OCI-LY7 (cell line): ENCODE measurements around the gene TEN1. TPM values are rescaled to one million over a fixed set of nuclear protein-coding genes. Genes with fewer than 3 reads are reported as not detected.

Source experiments
- BruUV-seq: library from RNA; stranded (reverse); fragments of 400-500 nt; replicated peaks from 2 replicates; lab custom pipeline; 2021; lab: Mats Ljungman, UMichigan
- CTCF ChIA-PET: fragments of 300-600 bp; sonication (Branson Sonifier 250); formaldehyde crosslinking; loops from one replicate; lab custom pipeline; 2022; ENCODE audit warnings: antibody characterized with exemption; ENCODE audit not compliant: unreplicated experiment; lab: Charles Lee
- POLR2A ChIA-PET: fragments of 300-600 bp; sonication (Branson Sonifier 250); formaldehyde crosslinking; loops from one replicate; lab custom pipeline; 2022; ENCODE audit warnings: antibody characterized with exemption; lab: Charles Lee
- DNase-seq: peaks from one replicate; pipeline ENCODE4 v3.0.0-alpha.2; 2015; ENCODE audit warnings: low spot score
- H2AFZ ChIP-seq: fragments of 200-600 bp; sonication (generic), shearing (Covaris generic); 2 replicates; pipeline ENCODE4 v1.6.1; 2014; ENCODE audit warnings: mild to moderate bottlenecking, antibody characterized with exemption, low read length, moderate library complexity
- H3K27ac ChIP-seq: fragments of 200-600 bp; sonication (generic); 2 replicates; pipeline ENCODE4 v1.5.1; 2014; ENCODE audit warnings: mixed run types, low read depth, mild to moderate bottlenecking, moderate library complexity, low read length, inconsistent platforms; ENCODE audit not compliant: poor library complexity, severe bottlenecking
- H3K36me3 ChIP-seq: fragments of 200-600 bp; sonication (generic); 2 replicates; pipeline ENCODE4 v1.6.1; 2014; ENCODE audit warnings: mild to moderate bottlenecking, antibody characterized with exemption, low read length, moderate library complexity, mixed read lengths; ENCODE audit not compliant: insufficient read depth
- H3K4me1 ChIP-seq: fragments of 200-600 bp; sonication (generic); 2 replicates; pipeline ENCODE4 v1.5.1; 2014; ENCODE audit warnings: mild to moderate bottlenecking, low read length; ENCODE audit not compliant: insufficient read depth, poor library complexity, severe bottlenecking
- H3K4me2 ChIP-seq: fragments of 200-600 bp; sonication (generic); 2 replicates; pipeline ENCODE4 v1.6.1; 2014; ENCODE audit warnings: mild to moderate bottlenecking, low read length
- H3K4me3 ChIP-seq: fragments of 200-600 bp; sonication (generic); 2 replicates; pipeline ENCODE4 v1.5.1; 2014; ENCODE audit warnings: mild to moderate bottlenecking, low read depth, low read length; ENCODE audit not compliant: poor library complexity, severe bottlenecking
- H3K79me2 ChIP-seq: fragments of 200-600 bp; sonication (generic); 2 replicates; pipeline ENCODE4 v1.6.1; 2016; ENCODE audit warnings: low read depth, mild to moderate bottlenecking, low read length, moderate library complexity, mixed read lengths; ENCODE audit not compliant: insufficient read depth
- H3K9me2 ChIP-seq: fragments of 200-600 bp; sonication (generic); 2 replicates; pipeline ENCODE4 v1.6.1; 2016; ENCODE audit warnings: mild to moderate bottlenecking, low read length, mixed read lengths; ENCODE audit not compliant: insufficient read depth
- H3K9me3 ChIP-seq: fragments of 200-600 bp; sonication (generic); 2 replicates; pipeline ENCODE4 v1.6.1; 2014; ENCODE audit warnings: mild to moderate bottlenecking, mixed run types, low read length, mixed read lengths
- H4K20me1 ChIP-seq: fragments of 200-600 bp; sonication (generic); 2 replicates; pipeline ENCODE4 v1.6.1; 2014; ENCODE audit warnings: mild to moderate bottlenecking, antibody characterized with exemption, low read length, moderate library complexity, mixed read lengths; ENCODE audit not compliant: insufficient read depth
- EZH2phosphoT487 ChIP-seq: fragments of 200-600 bp; sonication (generic); IDR thresholded peaks from 2 replicates; pipeline ENCODE4 v1.6.1; 2018; ENCODE audit warnings: low read depth, borderline replicate concordance, mild to moderate bottlenecking, mixed run types, antibody characterized with exemption, low read length, moderate library complexity, mixed read lengths
- intact Hi-C: fragments of 100-400 bp; cut with micrococcal nuclease; formaldehyde crosslinking; loops from one replicate; pipeline ENCODE4 v1.10.0; 2022; ENCODE audit not compliant: unreplicated experiment
- total RNA-seq, 2 experiments: library from RNA; depleted of rRNA in 1 of 2; stranded (reverse); fragments of >200 nt in 1 of 2; shearing (Covaris generic) in 1 of 2; gene quantifications; 2 replicates each; pipeline ENCODE4 v1.2.3, GENCODE V29; 2014 to 2022
- TF ChIP-seq, protein P1 (sequence below): fragments of 200-600 bp; sonication (generic); conservative IDR thresholded peaks from 2 replicates; pipeline ENCODE4 v1.5.1; 2014; ENCODE audit warnings: mild to moderate bottlenecking, antibody characterized with exemption, low read length, moderate library complexity, mixed read lengths

TEN1 gene
- total RNA-seq, 2 experiments from 2014 or later: 17.6 to 18.2 TPM

DNA sequence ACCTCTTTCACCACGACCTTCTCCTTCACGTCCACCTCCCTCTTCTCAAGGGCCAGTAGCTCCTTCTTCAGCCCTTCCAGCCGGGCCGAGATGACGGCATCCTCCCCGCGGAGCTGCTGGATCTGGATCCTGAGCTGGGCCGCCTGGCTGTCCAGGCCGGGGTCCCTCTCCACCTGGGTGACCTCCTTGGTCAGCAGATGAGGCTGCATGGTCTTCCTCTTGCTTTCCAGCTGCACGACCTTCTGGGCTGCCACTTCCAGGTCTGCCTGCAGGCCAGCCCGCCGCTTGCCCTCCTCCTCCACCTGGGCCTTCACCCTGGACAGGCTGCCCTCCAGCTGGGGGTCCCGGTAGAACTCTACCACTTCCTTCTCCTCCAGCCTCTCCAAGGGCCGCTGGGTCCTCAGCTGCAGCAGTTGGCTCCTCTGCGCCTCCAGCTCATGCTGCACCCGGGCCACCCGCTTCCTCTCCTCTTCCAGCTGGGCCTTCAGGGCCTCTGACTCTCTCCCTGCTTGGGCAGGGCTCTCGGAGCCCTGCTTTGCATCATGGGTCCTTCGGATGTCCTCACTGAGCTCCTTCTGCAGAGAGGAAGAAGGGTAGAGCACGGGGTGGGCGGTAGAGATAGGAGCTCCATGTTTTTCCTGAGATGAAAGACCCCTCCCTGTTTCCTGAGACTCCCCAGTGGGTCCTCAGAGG lies 31.1 kb downstream of the TEN1 start:
- Histone ChIP-seq H3K4me2 (no peak overlapping the region), H3K9me3 (no peaks in the 10 kb centered on the region), H3K9me2 (no peaks in the 10 kb centered on the region), H4K20me1 (no peaks in the 10 kb centered on the region), H3K4me1 (peaks cover 10% of the 10 kb centered on the region), H3K79me2 (no peaks in the 10 kb centered on the region), H3K36me3 (peaks cover 4% of the 10 kb centered on the region; the same call in 1 of the 2 replicates), H2AFZ (no peak overlapping the region), H3K4me3 (no peak overlapping the region), H3K27ac (no peak overlapping the region)
- BruUV-seq: no TSS peak
- TF ChIP-seq, protein P1, sequence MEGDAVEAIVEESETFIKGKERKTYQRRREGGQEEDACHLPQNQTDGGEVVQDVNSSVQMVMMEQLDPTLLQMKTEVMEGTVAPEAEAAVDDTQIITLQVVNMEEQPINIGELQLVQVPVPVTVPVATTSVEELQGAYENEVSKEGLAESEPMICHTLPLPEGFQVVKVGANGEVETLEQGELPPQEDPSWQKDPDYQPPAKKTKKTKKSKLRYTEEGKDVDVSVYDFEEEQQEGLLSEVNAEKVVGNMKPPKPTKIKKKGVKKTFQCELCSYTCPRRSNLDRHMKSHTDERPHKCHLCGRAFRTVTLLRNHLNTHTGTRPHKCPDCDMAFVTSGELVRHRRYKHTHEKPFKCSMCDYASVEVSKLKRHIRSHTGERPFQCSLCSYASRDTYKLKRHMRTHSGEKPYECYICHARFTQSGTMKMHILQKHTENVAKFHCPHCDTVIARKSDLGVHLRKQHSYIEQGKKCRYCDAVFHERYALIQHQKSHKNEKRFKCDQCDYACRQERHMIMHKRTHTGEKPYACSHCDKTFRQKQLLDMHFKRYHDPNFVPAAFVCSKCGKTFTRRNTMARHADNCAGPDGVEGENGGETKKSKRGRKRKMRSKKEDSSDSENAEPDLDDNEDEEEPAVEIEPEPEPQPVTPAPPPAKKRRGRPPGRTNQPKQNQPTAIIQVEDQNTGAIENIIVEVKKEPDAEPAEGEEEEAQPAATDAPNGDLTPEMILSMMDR: no peak
- no peak for TF ChIP-seq EZH2phosphoT487
- DNase-seq: no peak
- intact Hi-C loops: loop anchor here (5.0 kb wide), 2 partner anchors 153 to 267 kb away; partner anchors contain the start of gene WBP2
- ChIA-PET POLR2A (interaction anchor here (1.1 kb wide), 1 partner anchor 19 kb away, joined by 5 read pairs; no protein-coding TSS in a partner anchor), CTCF (interaction anchor here (0.5 to 0.8 kb wide), 3 partner anchors 10 to 18 kb away, joined by 3 read pairs; no protein-coding TSS in a partner anchor)

DNA sequence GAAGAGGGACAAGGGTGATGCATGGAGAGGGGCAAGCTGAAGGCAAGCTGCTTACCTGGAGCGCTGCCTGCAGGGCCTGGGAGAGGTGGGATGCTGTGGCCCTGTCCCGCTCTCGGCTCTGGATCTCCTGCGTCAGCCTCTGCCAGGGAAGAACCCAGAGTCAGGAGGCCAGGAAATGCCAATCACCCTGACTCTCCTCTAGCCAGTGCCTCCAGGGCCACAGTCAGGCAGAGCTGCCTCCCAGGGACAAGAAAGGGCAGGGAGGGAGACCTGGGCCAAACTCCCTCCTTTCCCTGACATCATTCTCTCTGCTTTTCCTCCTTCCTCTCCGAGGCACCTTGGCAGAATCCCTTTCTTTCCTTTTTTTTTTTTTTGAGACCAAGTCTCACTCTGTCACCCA lies 32.9 kb downstream of the TEN1 start:
- no peak for DNase-seq
- no peak overlapping the region for H2AFZ ChIP-seq
- H4K20me1 ChIP-seq: no peaks in the 10 kb centered on the region
- H3K79me2 ChIP-seq: no peaks in the 10 kb centered on the region
- BruUV-seq: no TSS peak
- no peak overlapping the region for H3K4me2 ChIP-seq
- H3K9me2 ChIP-seq: no peaks in the 10 kb centered on the region
- ChIA-PET CTCF (no interaction called here), POLR2A (no interaction called here)
- no peak overlapping the region for H3K27ac ChIP-seq
- H3K4me1 ChIP-seq: peaks cover 10% of the 10 kb centered on the region
- no peaks in the 10 kb centered on the region for H3K9me3 ChIP-seq
- intact Hi-C loops: loop anchor here (5.0 kb wide), 1 partner anchor 265 kb away; no protein-coding TSS in a partner anchor
- H3K36me3 ChIP-seq: no peaks in the 10 kb centered on the region
- H3K4me3 ChIP-seq: no peak overlapping the region
- no peak for TF ChIP-seq EZH2phosphoT487
- TF ChIP-seq, protein P1: no peak
